Urothelium cell line (cell line): ENCODE data around the gene TSPAN7.

Experiments
- DNase-seq: peaks from one replicate; pipeline ENCODE4 v3.0.0; 2011; ENCODE audit warnings: low spot score, mixed read lengths
- FAIRE-seq: peaks from 2 replicates; lab custom pipeline; 2011; peaks lifted over from hg19 to GRCh38; lab: Jason Lieb, UNC

Gene TSPAN7

GRCh38 chrX:38561126-38561868, at the start of gene TSPAN7:
Gene TSPAN7, plus strand, starts transcription at chrX:38561542. Its CDS starts 5 bp downstream, at chrX:38561547.
- FAIRE-seq (peak; percentile 79), DNase-seq (peak; percentile 88)

- DNase-seq (no peak), FAIRE-seq (no peak)
These were observed 48.1 kb upstream of the TSPAN7 start for GRCh38 chrX:38513112-38513742.

- FAIRE-seq (no peak), DNase-seq (no peak)
These were observed 47.1 kb upstream of the TSPAN7 start for GRCh38 chrX:38514016-38514854.

GRCh38 chrX:38515291-38515690, 46.1 kb upstream of the TSPAN7 start:
- FAIRE-seq = no peak
- DNase-seq = no peak

- DNase-seq (no peak), FAIRE-seq (no peak)
These were observed 45.1 kb upstream of the TSPAN7 start for GRCh38 chrX:38516196-38516774.

GRCh38 chrX:38519651-38520050, 41.7 kb upstream of the TSPAN7 start:
- DNase-seq (no peak), FAIRE-seq (no peak)

- FAIRE-seq = no peak
- no peak for DNase-seq
These were observed 23.2 kb upstream of the TSPAN7 start for GRCh38 chrX:38538134-38538533.

GRCh38 chrX:38539748-38540147, 21.6 kb upstream of the TSPAN7 start:
- DNase-seq = no peak
- FAIRE-seq = no peak

GRCh38 chrX:38548508-38548907, 12.8 kb upstream of the TSPAN7 start:
- DNase-seq (no peak), FAIRE-seq (no peak)

- no peak for DNase-seq
- no peak for FAIRE-seq
These were observed 8.6 kb upstream of the TSPAN7 start for GRCh38 chrX:38552721-38553120.

GRCh38 chrX:38558686-38559085, 2.7 kb upstream of the TSPAN7 start:
- FAIRE-seq = no peak
- DNase-seq = no peak

GRCh38 chrX:38560776-38561125, 591 bp upstream of the TSPAN7 start:
- DNase-seq (no peak), FAIRE-seq (no peak)

GRCh38 chrX:38561951-38562719, 793 bp downstream of the TSPAN7 start:
- FAIRE-seq (no peak), DNase-seq (peak; percentile 18)

- DNase-seq (no peak), FAIRE-seq (no peak)
These were observed 1.7 kb downstream of the TSPAN7 start for GRCh38 chrX:38563030-38563429.

GRCh38 chrX:38570396-38570795, 9.1 kb downstream of the TSPAN7 start:
- DNase-seq (no peak), FAIRE-seq (no peak)

GRCh38 chrX:38571058-38571457, 9.7 kb downstream of the TSPAN7 start:
- DNase-seq = no peak
- FAIRE-seq = no peak

GRCh38 chrX:38574858-38575257, 13.5 kb downstream of the TSPAN7 start:
- FAIRE-seq (no peak), DNase-seq (no peak)

GRCh38 chrX:38575888-38576287, 14.5 kb downstream of the TSPAN7 start:
- FAIRE-seq (no peak), DNase-seq (no peak)

- FAIRE-seq (no peak), DNase-seq (no peak)
These were observed 16.4 kb downstream of the TSPAN7 start for GRCh38 chrX:38577738-38578137.

GRCh38 chrX:38578167-38578566, 16.8 kb downstream of the TSPAN7 start:
- DNase-seq (no peak), FAIRE-seq (no peak)

GRCh38 chrX:38583181-38583580, 21.8 kb downstream of the TSPAN7 start:
- DNase-seq (no peak), FAIRE-seq (no peak)
